DMS79 (cell line): ENCODE data around the gene ITPR2.
"Not testable (repeated sequence)": the region's sequence is repeated elsewhere in the genome, so short reads cannot be mapped to it uniquely, and the experiment has no call there.

Experiments used
- DNase-seq: peaks from one replicate; lab custom pipeline; 2025; lab: John Stamatoyannopoulos, UW

Gene ITPR2

DNA sequence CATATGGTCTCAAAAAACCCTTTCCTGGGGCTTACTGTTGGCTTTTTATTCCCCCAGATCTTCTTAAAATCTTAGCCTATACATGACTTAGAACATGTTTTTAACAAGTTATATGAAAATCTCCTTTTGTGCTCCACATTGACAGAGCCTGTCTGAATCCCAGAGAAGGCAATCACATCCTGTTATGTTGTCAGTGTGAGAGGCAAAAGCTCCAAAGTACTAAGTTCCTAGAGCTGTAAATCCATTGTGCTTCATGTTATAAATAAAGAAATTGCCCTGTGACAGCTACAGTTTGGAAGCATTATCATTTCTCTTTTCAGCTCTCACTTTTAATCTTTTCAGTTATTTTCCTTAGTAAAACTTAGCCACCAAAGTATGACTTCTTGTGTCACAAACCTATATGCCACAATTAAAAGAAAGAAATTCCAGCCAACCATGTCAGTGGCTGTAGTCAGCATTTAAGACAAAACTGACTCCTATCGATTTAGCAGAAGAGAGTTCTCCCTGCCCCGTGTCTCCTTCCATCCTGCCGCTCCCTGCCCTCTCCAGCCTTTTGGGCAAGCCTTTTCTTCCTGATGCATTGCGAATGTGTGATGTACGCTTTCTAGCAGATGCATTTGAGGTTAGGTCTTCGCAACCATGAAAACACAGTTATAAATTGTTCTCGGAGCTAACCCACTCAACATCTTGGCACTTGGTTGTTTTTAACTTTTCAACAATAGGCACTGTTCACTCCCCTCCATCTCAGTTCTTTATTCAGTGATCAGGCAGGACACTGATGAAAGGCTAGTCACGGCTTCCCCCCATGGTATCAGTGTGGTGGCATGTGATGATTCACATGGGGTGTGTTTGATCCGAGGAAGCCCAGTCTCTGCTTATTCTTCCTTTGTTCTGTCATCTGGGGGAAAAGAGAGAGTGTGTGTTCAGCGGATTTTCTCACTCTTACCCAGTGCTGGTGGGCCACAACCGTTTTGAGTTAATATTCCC is 494.1 kb downstream of the ITPR2 start:
- no peak for DNase-seq

GRCh38 chr12:26335651-26336050 is 497.3 kb downstream of the ITPR2 start:
- no peak for DNase-seq

- DNase-seq = no peak
These were observed 498.3 kb downstream of the ITPR2 start for GRCh38 chr12:26334621-26335124.

GRCh38 chr12:26331960-26332359 is 501.0 kb downstream of the ITPR2 start:
- no peak for DNase-seq

DNA sequence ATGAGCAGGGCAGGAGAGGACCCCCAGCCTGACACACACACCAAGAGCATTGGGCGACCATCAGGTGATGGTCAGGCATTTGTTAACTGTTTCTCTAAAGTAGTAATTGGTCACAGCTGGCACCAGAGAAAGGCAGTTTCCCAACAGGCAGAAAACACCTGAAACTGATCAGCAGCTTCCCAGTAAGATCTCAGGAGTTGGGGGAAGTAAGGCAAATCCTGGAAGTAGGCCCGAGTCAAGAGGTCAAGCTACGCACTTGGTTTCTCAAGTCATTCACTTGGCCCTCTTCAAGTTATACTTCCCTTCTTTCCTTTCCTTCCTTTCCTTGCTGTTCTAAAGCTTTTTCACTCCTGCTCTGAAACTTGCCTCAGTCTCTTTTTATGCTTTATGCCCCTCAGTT is 501.9 kb downstream of the ITPR2 start:
- no peak for DNase-seq

- no peak for DNase-seq
These were observed 504.9 kb downstream of the ITPR2 start for GRCh38 chr12:26327975-26328644.

- DNase-seq = no peak
These were observed 509.3 kb downstream of the ITPR2 start for GRCh38 chr12:26323673-26324072.

DNA sequence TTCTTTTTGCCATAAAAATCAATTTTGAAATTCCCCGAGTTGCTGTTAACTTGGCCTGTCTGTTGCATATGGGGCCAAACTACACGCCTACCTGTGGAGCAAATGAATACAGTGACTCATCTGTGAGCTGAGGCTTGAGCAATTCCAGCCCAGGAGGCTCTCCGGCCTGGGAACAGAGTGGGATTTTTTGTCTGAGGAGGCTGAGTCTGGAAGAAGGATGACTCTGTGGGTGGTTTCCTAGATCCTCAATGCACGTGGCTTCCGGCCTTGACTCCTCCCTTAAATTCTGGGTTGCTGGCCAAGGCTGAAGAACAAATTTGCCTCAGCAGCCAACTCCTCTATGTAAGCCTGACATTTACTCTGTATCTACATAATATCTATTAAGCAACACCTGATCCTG is 513.5 kb downstream of the ITPR2 start:
- no peak for DNase-seq

- no peak for DNase-seq
These were observed 514.3 kb downstream of the ITPR2 start for GRCh38 chr12:26318661-26319068.

GRCh38 chr12:26317942-26318575 is 514.9 kb downstream of the ITPR2 start:
- DNase-seq = no peak

DNA sequence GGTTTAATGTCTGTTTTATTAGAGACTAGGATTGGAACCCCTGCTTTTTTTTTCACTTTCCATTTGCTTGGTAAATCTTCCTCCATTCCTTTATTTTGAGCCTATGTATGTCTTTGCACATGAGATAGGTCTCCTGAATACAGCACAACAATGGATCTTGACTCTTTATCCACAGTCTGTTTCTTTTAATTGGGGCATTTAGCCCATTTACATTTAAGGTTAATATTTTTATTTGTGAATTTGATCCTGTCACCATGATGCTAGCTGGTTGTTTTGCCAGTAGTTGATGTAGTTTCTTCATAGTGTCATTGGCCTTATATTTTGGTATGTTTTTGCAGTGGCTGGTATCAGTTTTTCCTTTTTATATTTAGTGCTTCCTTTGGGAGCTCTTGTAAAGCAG is 518.9 kb downstream of the ITPR2 start:
- DNase-seq = not testable (repeated sequence)

GRCh38 chr12:26310489-26310888 is 522.5 kb downstream of the ITPR2 start:
- not testable (repeated sequence) for DNase-seq

DNA sequence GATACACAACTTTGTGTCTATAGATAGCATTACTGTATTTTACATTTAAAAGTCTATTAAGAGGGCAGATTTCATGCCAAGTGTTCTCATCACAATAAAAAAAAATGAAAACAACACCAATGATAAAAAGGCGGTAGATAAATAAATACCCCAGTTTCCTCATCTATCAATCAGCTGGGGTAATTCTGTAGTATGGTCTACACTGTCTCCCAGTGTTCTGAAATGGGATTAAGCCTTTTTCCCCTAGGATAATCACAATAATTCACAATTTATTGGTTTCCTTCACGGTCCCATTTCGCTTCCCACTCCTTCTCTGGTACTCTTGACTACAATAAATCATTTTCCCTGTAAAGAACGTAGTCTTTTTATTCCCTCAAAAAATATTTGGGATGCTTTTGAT is 523.4 kb downstream of the ITPR2 start:
- DNase-seq = no peak

GRCh38 chr12:26304273-26304672 is 528.7 kb downstream of the ITPR2 start:
- no peak for DNase-seq

GRCh38 chr12:26303418-26303817 is 529.6 kb downstream of the ITPR2 start:
- DNase-seq = no peak

DNA sequence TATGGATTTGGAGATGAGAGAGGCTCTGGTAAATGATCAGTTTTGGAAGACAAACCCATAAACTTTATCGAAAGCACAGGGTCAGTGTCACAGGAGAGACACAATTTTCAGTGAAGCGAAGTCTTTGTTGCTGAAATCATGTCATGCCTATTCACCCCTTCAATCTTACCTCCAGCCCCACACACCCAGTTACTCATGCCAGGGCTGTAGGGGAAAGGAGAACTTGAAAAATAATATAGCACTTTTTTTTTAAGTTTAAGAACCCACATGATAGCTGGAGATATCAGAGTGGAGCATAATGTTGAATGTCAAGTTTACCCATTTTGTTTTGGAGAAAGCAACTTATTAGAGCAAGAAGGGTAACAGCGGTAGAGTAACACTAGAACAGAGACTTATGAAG is 530.2 kb downstream of the ITPR2 start:
- no peak for DNase-seq

DNA sequence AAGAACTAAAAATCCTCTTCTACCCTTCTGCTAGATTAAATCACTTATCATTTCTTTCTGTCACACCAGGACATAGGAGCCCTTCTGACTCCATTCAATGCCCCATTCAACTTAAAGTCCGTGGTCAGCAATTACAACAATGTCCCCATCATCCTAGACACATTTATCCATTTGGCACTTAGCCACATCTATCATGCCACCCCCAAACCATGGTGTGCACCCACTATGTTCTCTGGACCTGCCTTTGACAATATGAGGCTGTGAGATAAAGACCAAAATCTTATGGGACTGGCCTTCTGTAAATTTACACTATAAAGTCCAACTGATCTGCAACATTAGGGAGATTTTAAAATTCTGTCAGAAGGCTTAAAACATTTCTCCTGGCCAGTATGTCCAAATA is 533.2 kb downstream of the ITPR2 start:
- no peak for DNase-seq

GRCh38 chr12:26298785-26299621 is 534.0 kb downstream of the ITPR2 start:
- peak; percentile 68 for DNase-seq

- no peak for DNase-seq
These were observed 535.5 kb downstream of the ITPR2 start for GRCh38 chr12:26297396-26298070.

GRCh38 chr12:26295001-26295400 is 538.0 kb downstream of the ITPR2 start:
- DNase-seq = no peak

GRCh38 chr12:26293612-26294011 is 539.4 kb downstream of the ITPR2 start:
- peak; percentile 69 for DNase-seq
